HUDEP-2 (cell line): Measurements from ENCODE around the gene SPAAR.

Source experiments
- DNase-seq, 76 experiments: peaks; one replicate each; lab custom pipeline; 2025; ENCODE audit not compliant: unreplicated experiment in 76 of 76; lab: John Stamatoyannopoulos, UW

Gene SPAAR

DNA sequence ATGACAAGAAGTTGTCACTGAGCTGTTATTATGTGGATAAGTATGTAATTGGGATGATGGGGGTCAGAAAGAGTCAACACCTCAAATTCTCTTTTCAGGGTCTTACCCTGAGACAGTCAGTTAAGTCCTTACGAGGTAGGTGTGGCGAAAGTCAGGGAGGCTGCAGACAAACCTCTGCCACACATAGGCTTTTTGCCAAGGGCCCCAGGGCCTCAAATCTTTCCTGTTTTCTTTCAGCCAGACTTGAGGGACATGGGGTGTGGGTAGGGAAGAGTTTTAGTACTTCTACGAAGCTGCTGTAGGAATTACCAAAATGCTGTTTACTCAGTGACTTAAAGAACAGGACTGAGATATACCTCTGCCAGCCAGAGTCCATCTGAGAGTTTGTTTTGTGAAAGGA is 34.9 kb downstream of the SPAAR start:
- DNase-seq: no peak

DNA sequence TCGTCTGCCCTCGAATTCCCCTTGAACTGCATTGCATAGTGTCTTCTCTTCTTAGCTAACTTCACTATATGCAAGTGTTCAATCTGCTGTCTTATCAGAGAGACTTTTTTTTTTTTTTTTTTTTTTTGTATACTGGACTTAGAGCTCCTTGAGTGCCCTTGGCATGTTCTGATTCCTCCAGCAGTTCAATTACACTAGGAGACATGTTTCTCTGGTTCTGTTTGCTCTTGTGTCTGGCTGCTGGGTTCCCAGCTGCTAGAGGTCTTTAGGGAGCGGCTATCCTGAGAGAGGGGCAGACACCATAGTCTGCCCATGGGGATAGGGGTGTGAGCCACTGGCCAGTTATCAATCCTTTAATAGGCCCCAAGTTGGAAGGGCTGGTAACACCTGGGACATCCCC is 35.6 kb downstream of the SPAAR start:
- no peak for DNase-seq

DNA sequence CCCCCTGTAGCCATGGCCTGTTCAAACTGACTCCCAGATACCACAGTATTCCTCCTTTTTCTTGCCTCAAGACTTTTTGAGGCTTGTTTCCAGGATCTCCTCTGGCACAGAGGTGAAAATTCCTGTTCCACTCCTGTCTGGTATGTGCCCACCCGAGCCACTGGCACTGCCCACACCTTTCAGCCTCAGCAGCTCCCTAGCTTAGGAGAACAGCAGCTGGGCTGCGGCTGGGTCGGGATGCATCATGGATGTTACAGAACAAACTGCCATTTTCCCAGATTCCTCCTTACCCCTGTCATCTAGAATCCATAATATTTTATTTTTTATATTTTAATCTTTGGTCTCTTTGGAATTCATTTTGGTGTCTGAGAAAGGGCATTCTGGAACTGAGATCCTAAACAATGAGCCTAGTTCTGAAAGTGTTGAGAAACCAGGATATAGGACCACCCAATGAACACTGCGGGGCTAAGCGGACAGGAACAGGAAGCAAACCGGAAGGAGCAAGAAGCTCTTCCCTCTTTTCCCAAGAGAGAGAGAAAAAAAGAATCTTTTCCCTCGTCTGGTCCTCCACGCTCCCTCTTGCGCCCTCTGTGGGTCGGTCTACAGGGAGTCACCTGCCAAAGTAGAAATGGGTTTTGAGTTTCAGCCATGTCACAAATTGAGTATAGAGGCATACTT is 36.2 kb downstream of the SPAAR start:
- peak in 56 of 76 experiments; percentile 3 to 64 (median 34) for DNase-seq

DNA sequence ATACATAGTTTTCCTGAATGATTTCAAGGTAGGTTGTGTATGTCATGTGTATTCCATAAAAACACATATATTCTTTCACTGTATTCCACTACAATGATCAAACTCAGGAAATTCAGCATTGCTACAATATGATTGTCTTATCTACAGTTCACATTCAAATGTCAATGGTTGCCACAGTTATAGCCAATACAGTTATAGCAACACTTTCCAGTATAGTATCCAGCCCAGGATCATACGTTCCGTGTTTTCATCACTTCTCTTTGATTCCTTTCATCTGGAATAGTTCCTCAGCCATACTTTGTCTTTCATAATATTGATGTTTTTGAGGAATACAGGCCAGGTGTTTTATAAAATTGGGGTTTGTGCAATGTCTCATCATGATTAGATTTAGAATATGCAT is 39.2 kb downstream of the SPAAR start:
- DNase-seq: no peak

DNA sequence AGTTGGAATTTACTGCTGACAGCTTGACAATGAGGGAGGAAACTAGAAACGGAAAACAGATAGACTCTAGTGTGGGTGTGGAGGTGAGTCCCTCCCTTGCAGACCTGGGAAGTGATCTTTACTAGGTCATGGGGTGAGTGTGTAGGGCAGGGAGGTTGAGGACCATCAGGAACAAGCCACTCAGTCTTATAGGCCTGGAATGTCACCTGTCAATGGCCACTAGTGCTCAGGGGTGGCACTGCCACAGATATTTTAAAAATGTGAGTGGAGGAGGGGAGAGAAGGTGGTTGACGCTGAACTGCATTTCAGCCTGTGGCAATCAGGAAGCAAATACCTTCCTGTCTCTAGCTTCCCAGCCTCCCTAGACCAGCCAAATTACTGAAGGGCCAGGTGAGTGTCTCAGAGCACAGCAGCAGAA is 39.6 kb downstream of the SPAAR start:
- DNase-seq: no peak

DNA sequence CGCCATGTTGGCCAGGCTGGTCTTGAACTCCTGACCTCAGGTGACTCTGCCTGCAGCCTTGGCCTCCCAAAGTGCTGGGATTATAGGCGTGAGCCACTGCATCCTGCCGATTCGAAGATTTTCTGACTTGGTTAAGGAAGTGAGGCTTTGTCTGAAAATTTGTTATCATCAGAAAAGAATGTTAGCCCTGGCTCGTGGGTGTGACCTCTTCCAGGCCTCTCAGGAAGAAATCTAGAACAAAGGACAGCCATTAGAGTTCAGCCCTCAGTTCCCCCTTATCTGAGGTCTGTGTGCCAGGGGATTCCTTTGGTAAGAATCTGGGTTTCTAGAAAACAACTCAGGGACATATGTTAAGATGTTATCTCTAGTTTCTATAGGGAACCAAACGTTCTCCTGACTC is 42.4 kb downstream of the SPAAR start:
- no peak for DNase-seq

DNA sequence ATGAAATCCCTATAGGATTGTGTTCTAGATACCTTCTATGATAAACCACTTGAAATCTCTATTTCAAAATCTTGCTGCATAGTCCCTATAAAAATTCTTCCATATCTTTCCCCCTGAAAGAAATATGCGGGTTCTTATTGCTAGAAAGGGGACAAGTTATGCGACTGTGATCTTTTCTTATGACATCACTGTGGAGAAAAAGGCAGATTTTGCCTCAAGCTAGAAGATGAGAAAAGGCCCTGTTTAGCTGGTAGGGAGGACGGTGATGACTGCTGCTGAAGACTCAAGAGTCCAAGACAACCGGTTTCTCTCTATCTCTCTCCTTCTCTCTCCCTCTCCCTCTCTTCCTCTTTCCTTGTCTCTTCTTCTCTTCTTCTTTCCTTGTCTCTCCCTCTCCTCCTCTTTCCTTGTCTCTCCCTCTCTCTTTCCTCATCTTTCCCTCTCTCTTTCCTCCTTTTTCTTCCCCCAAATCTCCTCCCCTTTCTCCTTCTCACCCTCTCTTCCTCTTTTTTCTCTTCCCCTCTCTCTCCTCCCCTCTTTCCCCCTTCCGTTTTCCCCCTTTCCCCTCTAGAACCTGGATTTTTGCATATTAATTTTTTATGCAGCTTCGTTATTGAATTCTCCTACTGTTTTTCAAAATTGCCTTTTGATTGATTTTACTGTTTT is 43.4 kb downstream of the SPAAR start:
- no peak for DNase-seq

DNA sequence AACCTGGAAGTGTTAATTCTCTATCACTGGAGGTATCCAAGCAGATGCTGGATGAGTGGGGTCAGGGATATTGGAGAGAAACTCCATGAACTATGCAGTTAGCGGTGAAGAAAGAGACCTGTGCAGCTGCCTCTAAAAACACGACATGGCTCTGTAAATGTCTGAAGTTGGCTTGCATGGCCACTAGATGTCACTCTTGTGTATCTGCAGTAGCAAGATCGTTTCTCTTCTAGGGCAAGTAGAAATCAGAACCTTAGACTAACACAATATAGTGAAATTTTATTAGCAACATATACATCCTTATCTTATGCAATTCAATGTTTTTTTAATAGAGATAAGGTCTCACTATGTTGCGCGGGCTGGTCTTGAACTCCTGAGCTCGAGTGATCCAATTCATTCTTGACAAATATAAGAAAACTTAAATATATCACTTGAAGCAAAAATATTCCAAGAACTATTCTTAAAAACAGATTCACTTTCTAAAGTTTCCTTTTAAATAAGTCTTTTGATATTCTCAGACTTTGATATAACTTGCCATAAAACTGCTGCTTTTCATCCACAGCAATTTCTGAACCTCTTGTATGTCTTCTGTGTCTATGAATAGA is 45.8 kb downstream of the SPAAR start:
- DNase-seq: peak in 30 of 76 experiments; percentile 1 to 58 (median 17)

DNA sequence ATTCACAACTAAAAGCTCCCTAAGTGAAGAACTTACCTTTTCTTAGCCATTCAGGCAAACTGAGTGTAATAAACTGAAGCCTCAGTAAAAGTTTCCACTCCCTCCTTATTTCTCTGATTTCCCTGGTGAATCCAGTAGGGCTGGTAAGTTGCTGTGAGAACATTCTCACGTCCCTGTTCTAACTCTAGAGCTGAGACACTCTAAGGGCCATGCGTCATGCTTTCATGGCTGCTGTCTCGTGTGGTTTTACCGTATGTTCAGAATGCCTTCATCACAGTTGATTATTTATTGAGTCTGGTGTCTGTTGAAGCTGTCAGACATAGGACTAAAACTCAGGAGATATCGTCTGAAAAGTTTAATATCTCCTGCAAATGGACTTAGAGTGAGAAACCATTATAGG is 47.4 kb downstream of the SPAAR start:
- DNase-seq: no peak

DNA sequence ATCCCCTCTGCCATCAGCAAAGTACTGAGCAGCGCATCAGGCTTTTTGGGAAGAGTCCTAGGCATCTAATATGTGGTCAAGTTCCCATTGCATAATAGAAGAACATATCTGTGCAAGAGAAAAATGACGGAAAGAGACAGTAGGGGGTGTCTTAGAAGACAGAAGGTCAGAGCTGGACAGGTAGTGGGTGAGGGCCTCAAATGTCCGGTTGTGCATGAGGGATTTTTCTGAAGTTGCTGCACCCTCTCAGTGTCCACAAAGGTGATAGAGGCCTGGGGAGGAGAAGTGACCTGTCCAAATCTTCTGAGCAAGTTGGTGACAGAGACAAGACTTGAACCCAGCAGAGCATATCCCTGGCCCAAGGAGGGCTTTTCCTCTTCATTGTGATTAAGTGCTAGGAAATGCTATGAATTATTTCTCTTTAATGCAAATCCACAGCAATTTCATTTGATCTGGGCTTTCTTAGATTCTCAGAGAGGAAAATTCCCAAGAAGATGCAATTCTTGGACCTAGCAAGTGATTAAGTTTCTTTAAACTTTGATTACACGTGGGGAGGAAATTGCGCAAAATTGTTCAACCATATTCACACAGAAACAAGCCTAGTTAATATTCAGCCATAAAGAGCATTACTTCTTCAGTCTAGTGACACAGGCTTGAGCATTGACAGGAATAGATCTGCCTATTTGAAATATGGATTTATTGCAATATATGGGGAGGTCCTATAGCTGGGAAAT is 49.0 kb downstream of the SPAAR start, which contains the start of gene OR2S2:
OR2S2 (minus strand) TSS at position 51 of the 734 bp plus-strand sequence. CDS start 56 bp downstream, outside the sequence.
- no peak for DNase-seq

DNA sequence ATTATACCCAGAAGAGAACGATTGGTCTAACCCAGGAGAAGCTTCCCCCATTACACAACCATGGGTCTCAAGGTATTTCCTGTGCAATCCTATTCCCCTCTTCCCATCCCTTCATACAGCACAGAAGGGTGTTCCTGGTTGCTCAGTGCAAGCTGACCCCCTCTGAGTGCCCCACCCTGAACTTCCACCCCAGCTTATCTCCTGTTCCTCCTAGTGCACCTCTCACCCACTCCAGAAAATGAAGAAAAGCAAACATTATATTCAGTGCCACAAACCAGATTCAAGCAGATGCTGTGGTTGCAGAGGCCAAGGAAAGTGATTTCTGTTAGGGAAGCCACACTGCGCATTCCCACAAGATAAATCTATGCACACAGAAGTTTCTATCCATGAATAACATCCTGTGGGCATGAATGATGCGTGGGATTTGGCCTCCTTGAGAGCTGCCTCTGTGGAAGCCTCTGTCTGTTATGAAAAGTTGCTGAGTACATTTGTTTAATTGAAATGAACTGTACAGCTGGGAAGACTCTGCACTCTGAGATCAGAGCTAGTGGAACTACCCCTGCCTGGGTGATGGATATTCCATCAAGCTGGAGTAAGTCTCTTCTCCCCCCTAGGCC is 50.9 kb downstream of the SPAAR start:
- DNase-seq: no peak
